ENCODE data around the gene TTLL3.

- TF ChIP-seq CTCF (IDR thresholded peaks at IDR 0.05) (no peak), POLR2A (IDR thresholded peaks at IDR 0.05) (no peak)
Observed at GRCh38 chr3:9876991-9877390, 66.9 kb downstream of the TTLL3 start.

Measured in Peyer's patch (tissue), 4 donors.